ENCODE data around the gene PSEN1.

PSEN1 gene

DNA sequence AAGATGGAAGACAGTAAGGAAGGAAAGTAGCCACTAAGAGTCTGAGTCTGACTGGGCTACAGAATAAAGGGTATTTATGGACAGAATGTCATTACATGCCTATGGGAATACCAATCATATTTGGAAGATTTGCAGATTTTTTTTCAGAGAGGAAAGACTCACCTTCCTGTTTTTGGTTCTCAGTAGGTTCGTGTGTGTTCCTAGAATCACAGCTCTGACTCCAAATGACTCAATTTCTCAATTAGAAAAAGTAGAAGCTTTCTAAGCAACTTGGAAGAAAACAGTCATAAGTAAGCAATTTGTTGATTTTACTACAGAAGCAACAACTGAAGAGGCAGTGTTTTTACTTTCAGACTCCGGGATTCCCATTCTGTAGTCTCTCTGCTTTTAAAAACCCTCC, 85.6 kb downstream of the PSEN1 start:
- no peak for DNase-seq

DNA sequence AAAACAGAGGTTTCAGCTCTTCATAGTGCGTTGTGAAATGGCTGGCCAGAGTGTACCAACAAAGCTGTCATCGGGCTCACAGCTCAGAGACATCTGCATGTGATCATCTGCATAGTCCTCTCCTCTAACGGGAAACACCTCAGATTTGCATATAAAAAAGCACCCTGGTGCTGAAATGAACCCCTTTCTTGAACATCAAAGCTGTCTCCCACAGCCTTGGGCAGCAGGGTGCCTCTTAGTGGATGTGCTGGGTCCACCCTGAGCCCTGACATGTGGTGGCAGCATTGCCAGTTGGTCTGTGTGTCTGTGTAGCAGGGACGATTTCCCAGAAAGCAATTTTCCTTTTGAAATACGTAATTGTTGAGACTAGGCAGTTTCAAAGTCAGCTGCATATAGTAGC, 86.7 kb downstream of the PSEN1 start:
- DNase-seq: no peak

DNA sequence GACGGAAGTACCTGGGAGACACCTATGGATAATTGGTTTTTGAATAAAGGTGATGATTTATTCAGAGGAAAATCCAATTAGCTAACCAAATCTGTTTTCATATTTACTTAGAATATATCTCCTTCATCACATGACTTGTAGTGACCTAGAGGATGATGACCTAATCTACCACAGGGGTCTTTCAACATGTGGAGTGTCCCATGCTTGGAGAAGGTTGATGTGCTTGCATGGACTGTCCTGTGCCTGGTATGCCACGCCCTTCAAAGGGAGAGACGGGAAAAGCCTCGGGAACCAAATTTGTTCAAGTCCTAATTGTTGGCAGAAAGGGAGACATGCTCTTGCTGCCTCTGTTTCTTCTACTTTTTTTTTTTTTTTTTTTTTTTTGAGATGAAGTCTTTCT, 89.2 kb downstream of the PSEN1 start:
- DNase-seq: no peak

DNA sequence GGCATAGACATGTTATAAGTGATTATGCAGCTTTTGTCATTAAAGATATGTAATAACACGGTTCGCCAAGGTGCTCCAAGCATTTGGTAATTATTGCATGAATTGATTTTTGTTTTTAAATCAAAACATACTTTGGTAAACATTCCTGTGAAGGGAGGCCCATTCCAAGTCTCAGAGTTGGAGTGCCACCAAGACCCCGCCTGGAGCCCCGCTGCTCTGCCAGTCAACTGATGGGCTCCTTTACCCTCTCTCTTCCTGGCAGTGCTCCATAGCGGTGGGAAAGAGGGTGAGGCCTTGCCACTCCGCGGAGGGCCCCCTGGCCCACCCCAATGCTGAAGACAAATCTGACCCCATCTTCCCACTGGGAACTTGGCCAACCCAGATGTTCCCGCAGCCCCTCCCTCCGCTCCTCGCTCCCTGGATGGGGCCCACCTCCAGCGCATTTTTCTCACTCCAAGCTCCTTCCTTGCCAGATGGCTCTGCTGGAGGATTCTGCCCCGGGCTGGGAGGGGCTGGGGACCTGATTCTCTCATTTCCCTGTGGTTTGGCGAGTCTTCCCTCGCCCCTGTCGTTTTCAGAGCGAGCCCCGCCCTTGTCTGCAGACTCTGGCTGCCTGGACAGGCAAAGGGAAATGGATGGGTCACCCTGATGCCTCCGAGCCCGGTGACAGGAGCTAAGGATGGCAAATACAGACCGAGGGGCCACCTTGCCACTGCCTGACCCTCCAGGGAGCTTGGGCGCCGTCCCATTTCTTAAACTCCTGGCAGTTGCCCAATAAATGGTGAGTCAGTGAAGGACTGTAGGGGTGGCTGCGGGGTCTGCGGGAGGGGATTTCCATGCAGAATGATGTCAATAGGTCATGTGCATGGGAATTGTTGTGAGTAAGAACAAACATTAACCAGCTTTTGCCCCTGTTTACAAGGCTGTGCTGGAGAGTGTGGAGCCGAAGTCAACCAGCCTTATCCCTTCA, 91.8 kb downstream of the PSEN1 start:
- no peak for DNase-seq

DNA sequence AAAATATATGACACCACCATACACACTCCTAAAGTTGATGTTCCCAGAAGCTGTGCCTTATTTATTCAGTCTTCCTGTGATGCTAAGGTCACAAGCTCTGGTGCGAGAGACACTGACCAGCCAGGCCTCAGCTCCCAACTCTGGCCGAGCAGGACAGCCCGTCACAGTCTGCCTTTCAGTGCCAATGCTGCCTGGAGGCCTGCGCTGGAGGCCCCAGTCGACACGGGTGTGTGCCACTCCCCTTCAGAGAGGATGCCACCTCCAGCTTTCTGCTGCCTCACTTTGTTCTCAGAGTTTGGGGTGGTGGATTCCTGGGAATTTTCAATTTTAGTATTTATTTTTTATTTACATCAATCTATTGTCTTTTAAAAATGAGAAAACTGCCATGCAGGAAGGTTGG, 93.7 kb downstream of the PSEN1 start:
- no peak for DNase-seq

DNA sequence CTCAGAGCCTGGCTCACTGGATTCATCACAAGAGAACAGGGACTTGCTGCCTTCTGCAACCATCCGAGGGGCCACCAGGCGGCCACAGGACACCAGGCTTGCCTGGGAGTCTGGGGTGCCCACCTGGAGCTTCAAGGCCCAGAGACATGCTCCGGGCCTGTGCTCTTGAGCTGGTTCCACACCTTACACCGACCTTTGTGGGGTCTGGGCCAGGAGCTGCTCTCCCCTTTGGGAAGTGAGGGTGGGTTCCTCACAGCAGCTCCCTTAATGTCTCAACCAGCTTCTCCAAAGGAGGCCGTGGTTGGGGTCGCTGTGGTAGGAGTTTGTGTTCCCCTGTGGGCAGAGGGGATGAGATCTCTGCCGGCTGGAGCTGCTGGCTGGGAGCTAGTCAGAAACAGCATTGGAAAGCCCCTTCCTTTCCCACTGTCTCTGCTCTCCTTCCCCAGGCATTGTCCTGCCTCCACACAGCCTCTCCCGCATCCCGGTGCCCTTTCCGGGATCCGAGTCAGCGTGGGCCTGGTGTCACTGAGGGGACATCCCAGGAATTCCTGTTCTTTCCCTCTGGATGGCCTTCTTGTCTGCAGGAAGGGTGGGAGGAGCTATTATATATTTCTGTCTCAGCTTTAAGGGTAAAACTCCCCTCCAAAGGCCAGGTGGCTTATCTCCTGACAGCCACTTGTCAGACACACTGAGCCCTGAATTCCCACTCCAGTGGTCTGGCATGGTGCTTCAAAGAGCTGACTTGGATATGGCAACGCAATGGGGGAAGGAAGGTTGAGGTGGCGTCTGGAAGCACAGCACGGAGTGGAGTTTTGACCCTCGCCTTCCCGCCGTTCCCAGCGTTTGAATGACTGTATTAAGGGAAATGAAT, 95.9 kb downstream of the PSEN1 start:
- DNase-seq: no peak

DNA sequence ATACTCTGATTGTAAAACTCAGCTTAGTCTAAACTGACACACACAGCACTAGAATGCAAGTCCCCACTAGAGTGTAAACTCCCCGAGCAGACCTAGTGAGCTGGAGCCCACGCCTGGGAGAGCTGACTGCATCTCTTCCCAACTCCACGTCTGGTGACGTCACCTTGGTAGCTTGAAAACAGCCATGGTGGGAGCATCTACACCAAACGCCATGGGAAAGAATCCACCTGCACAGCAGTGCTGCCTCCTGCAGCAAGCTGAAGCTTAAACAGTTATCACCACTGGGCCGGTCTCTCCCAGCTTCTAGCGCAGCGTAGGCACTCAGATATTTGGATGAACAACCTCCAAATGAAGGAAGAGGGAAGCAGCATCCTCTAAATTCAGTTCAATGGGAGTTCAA, 96.7 kb downstream of the PSEN1 start:
- DNase-seq: no peak

DNA sequence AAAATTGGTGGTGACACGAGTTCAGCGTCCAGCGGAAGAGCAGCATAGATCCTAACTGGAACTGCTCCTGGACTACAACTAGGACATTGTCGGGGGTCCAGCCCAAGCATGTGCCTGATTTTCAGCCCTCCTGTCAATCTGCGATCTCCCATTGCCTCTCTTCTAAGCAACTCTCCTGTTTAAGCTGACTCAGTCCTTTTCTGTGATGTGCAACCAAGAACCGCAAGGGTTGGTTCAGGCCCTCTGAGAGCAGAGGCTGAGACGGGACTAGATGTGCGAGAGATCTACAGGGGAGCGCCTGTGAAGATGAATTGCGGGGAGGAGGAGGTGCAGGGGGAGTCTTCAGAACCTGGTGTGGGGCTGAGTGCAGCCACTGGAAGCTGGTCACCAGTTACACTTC, 97.3 kb downstream of the PSEN1 start:
- no peak for DNase-seq

DNA sequence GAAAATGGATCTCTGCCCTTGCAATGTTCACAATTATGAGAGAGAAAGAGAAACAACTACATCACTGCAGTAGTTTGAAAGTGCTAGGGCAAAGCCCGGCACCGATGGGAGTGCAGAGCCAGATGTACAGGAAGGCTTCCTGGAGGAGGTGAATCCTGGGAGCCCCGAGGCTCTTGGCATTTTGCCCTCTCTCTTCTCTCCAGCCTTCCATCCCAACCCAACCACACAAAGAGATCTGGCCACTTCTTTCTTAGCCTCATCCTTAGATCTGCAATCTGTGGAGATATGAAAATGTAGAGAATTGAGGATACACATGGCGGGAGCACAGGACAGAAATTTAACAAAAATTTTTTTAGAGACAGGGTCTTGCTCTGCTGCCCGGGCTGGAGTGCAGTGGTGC, 97.7 kb downstream of the PSEN1 start:
- DNase-seq: no peak

DNA sequence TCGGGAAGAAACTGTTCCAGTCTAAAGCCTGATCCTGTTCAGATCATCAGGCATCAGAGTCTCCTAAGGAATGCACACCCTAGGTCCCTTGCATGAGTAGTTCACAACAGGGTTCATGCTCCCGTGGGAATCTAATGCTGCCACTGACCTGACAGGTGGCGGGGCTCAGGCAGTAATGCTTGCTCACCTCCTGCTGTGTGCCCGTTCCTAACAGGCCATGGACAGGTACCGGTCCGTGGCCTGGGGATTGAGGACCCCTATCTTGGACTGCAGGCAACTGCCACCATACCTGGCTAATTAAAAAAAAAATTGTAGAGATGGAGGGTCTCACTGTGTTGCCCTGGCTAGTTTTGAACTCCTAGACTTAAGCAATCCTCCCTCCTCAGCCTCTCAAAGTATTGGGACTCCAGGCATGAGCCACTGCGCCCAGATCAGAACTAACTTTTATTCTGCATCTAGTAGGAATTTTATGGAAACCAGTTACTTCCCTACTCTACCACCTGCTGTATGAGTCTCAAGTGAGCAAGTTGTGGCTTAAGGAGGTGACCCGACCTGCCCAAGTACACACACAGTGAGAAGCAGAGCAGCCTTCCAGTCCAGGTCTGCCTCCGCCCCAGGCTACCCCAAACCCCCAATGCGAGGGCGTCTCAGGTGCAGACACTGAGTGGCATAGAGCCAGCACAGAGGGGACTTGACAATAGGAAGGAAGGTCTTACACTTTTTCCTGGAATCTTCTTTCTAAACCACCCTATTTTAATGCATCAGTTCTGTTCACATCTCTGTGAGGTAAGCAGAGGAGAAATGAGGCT, 98.5 kb downstream of the PSEN1 start:
- no peak for DNase-seq

DNA sequence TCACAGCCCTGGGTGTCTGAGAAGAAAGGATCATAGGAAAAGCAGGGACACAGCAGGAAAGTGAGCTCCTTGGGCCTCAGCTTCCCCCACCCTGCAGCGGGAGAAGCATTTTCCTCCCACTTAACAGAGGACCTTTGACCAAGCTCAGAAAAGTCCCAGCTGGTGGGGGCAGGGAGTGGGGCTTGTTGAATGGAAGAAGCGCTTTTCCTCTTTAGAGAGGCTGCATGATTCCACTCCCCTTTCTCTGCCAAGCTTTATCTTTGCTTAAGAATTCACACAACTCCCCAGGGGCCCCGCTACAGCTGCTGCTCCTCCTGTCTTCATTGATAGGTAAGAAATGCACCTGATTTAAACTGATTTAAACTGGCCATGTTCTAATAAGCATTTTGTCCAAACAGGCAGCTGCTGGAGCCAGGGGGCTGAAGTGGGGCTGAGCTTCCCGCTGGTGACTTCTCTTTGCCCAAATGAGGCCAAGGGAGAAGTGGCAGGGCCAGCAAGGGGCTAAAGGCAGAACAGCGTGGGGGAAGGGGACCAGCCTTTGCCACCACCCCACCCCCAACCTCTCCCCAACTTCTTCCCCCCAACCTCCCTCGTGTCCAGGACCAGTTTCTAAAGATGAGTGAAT, 99.3 kb downstream of the PSEN1 start:
- DNase-seq: no peak

DNA sequence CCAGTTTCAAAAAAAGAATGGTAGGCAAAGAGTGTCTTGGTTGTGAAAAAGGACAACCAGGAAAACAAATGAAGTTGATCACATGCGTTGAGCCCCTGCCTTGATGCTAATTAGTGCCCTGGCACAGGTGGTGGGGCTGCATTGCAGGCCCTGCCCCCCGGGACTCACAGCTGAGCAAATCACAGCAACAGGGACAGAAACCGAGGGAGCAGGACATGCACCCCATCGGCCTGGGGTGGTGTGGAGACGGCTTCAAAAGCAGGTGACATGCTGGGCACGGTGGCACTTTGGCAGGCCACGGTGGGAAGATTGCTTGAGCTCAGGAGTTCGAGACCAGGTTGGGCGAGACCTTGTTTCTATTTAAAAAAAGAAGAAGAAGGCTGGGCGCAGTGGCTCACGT, 99.8 kb downstream of the PSEN1 start:
- DNase-seq: no peak

DNA sequence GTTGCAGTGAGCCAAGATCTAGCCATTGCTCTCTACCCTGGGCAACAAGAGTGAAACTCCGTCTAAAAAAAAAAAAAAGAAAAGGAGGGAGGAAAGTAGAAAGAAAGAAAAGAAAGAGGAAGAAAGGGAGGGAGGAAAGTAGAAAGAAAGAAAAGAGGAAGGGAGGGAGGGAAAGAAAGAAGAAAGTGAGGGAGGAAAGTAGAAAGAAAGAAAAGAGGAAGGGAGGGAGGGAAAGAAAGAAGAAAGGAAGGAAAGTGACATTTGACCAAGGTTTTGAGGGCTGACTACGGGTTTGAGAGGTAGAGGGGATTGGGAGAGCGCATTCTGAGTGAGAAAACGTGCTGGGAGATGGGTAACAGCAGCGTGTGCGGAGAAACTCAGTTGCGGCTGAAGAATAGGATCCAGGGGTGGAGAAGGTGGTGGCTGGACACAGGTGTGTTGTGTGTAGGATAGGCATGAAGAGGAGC, 100.5 kb downstream of the PSEN1 start:
- DNase-seq: no peak

DNA sequence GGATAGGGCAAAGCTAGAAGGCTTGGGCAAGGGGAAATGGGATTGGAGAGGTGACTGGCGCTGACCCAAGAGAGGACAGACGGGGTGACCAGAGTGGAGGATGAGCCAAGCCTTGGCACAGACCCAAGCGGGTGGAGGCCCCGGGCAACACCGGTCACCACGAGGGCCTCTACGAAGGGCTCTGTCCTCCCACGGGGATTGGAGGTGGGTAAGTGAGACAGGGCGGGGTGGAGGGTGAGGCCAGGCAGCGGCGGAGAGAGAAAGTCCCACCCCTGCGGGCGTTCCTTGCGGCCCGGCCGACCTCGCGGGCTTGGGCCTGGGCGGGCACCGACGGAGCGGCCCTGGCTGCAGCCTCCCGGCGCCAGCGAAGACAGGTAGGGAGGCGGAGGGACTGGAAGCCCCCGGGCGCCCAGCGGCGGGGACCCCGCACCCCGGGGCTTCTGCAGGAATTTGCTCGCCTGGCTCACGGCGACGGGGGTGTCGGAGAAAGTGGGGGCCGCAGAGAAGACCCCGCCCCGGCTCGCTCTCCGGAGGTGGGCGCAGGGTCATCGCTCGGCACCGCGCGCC, 101.0 kb downstream of the PSEN1 start, which contains the start of gene PAPLN:
Gene PAPLN (plus strand): TSS at position 288 of the 567 bp plus-strand sequence. CDS start 2,273 bp downstream, outside the sequence.
- DNase-seq: no peak

DNA sequence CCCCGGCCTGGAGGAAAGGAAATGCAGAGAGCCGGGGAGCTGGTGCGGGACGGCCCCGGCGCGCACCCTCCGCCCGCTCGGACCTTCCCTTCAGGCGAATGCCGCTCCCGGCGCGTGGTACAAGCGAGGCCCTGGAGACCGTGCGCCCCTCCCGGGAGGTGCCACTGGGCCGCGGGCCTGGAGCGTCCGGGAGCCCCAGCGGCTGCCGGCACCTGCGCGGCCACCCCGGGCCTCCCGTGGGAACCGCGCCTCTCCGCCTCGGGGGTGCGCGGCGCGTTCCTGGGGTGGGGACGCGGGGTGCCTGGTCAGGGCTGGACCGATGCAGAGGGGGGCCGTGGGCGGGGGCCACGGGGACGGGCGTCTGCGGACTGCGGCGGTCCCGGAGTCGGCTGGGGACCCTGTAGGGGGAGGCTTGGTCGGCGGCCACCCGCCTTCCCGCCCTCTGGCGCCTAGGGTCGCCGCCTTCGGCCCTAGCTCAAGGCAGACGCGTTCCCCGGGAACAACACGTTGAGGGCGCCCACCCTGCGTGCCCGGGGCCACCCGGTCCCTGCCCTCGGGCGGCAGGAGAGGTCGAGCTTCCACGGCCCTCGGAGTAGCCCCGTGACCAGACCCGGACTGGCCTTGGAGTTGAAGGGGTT, 101.6 kb downstream of the PSEN1 start:
- DNase-seq: no peak

DNA sequence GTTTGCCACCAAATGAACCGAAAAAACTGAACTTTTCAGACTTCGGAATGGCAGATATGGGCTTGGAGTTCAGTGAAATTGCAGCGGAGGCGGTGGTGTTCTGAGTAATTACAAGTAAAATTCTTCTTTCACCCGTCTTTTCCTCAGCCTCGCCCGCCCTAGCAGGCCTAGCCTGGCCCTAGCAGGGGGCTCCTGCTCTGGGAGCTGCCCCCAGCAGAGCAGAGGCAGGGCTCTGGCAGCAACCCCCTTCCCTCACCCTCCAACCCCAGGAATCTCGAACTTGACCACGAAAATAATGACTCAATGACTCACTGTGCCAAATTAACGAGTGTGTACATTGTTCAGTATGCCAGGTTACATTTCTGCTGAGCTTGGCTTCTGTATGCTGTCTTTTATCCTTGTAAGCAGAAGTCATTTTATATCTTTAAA, 102.1 kb downstream of the PSEN1 start:
- DNase-seq: no peak

DNA sequence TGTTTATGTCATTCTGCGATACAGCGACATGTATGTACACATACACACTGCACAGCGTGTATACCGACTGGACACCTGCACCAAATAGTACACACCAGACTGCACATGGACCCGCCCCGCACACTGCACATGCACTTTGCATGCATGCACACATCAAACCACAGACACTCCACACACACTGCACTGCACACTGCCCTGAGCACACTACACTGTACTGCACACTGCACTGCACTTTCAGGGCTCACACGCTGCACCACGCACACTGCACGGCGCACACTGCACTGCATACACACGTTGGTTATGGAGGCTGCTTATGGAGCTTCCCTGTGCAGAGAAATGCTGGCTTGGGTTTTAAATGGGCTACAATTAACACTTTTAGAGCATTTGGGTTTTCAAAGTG, 102.6 kb downstream of the PSEN1 start:
- DNase-seq: no peak

DNA sequence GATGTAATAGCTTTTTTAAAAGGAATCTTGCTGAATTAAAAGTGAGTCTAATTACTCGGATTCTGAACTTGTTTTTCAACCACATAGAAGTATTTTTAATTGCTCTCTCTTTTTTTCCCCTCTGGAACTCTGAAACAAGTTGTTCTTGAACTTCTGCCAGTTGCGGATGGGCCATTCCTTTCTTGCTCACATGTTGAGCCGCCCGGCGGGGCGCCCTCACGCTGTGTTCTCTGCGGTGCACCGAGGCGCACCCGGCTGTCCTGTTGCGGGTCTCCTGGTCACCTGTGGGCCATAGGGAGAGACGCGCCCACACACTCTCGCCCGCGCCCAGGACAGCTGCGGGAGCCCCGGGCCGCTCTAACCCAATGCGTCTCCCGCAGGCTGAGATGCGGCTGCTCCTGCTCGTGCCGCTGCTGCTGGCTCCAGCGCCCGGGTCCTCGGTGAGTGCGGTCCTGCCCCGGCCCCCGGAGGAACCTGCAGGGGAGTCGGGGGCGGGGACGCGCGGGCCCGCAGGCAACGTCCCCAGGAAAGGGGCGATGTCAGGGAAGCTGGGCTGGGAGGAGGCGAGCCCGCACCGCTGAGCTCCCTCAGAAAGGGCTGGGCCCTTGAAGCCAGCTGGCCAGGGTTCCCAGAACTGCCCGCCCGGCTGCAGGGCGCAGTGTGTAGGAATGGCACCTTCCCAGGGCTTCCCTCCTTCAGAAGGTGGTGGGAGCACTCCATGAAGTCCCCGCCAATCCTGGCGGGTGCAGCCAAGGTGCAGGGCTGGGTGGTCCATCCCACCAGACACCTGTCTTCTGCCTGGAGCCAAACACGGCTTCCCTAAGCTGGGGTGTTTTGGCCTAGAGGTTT, 103.3 kb downstream of the PSEN1 start:
- no peak for DNase-seq

DNA sequence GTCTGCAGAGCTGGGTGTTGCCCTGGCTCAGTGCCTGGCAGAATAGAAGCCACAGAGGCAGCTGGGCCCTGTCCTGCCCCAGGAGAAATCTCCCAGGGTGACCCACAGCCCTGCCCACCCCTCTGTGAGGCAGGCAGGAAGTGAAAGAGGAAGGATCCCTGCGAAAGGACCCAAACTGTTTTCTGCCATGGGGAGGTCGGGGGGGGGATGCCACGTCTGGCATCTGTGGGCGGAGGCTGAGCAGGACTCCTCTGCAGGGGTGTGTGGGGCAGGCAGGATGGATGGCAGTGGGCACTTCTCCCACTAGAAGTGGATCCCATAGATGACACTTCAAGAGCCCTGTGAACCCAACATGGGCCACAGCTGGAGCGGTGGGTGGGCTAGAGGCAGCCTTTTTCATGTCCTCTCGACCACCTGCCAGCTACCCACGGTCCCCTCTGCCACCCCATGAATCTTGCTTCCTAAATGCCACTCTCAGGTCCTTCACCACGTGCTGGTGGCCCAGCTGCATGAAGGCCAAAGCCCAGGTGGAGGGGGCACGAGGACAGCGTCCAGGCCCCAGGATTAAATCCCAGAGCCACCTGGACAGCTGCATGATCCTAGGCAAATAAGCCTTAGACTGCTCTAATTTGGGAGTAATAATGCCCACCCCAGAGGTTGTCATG, 104.6 kb downstream of the PSEN1 start:
- no peak for DNase-seq
